Spleen (tissue), 7 donors: ENCODE data around the gene ADGRE1.

ENCODE experiments used
- CTCF ChIP-seq, 11 experiments: fragments of 200-600 bp in 7 of 11; fragments of 450-650 bp in 4 of 11; sonication (generic) in 4 of 11; IDR thresholded peaks in 8 of 11; conservative IDR thresholded peaks in 3 of 11; 1 replicate in 7 of 11; 2 replicates in 4 of 11; pipeline versions ENCODE4 v1.4.0 to v1.8.0; 2016 to 2021; ENCODE audit warnings: antibody characterized with exemption in 11 of 11, inconsistent platforms in 4 of 11, mild to moderate bottlenecking in 1 of 11
- POLR2A ChIP-seq, 3 donors: fragments of 450-650 bp; IDR thresholded peaks; one replicate each; pipeline ENCODE4 v1.5.1; 2017; ENCODE audit warnings: antibody characterized with exemption in 3 of 3, mild to moderate bottlenecking in 1 of 3
- donor health status: DM: no; HTN: no; CAD: no; lungs with moderate emphysema.
- donor health status: DM: no; HTN: no; CAD: no.
- donor health status: DM: no; HTN: no; CAD: no.

GRCh38 chr19:6987850-6988249 lies 100.5 kb downstream of the ADGRE1 start:
- TF ChIP-seq POLR2A (IDR thresholded peaks at IDR 0.05) (no peak), CTCF (IDR thresholded peaks at IDR 0.05 in 8 of 11, conservative IDR thresholded peaks at IDR 0.05 in 3 of 11) (no peak)
